WTC11 (cell line): Measurements from ENCODE around the gene SOX18.

Experiments used
- ATF3 ChIP-seq: sonication (generic); formaldehyde crosslinking; conservative IDR thresholded peaks from 2 replicates; pipeline ENCODE4 v1.8.1; 2022; ENCODE audit warnings: mild to moderate bottlenecking, missing genetic modification reagents
- CREB1 ChIP-seq: sonication (generic); formaldehyde crosslinking; IDR thresholded peaks from 2 replicates; pipeline ENCODE4 v1.8.0; 2023; ENCODE audit warnings: mild to moderate bottlenecking, missing genetic modification reagents
- CTCF ChIP-seq: fragments of 200-600 bp; IDR thresholded peaks from 2 replicates; pipeline ENCODE4 v1.8.0; 2022; ENCODE audit warnings: antibody characterized with exemption
- NFYB ChIP-seq: sonication (generic); formaldehyde crosslinking; conservative IDR thresholded peaks from 2 replicates; pipeline ENCODE4 v1.8.0; 2022; ENCODE audit warnings: low read depth, missing genetic modification reagents
- PRDM15 ChIP-seq: sonication (generic); formaldehyde crosslinking; IDR thresholded peaks from 2 replicates; pipeline ENCODE4 v1.8.0; 2022; ENCODE audit warnings: missing genetic modification reagents
- SMAD3 ChIP-seq: sonication (generic); formaldehyde crosslinking; IDR thresholded peaks from 2 replicates; pipeline ENCODE4 v1.8.0; 2022; ENCODE audit warnings: missing genetic modification reagents, mild to moderate bottlenecking, borderline replicate concordance

GRCh38 chr20:64035066-64035932 is 14.1 kb downstream of the SOX18 start:
- TF ChIP-seq NFYB (no peak), CREB1 (no peak), ATF3 (CRISPR knock-in tag) (no peak), CTCF (no peak), PRDM15 (CRISPR knock-in tag) (no peak), SMAD3 (CRISPR knock-in tag) (no peak)
